ENCODE measurements around the gene FBXW2.
"Not testable (repeated sequence)": the region's sequence is repeated elsewhere in the genome, so short reads cannot be mapped to it uniquely, and the experiment has no call there.

The FBXW2 gene

DNA sequence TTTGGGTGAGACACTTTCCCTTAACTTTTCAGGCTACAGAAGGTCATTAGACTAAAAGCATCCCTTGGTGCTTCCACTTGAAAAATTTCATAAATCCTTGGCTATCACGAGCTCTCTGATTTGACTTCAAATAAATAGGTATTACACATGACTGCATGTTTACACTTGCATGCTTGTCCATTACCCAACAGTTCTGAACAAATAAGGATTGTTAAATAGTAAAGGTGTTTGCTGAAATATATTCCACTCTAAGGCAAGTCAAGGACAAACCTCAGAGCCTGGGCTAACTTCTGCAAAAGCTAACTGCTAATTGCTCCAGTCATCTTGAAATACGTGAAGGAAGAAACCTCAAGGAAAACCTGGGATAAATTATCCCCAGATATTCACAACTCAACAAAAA is 14.5 kb downstream of the FBXW2 start:
- DNase-seq (ENCODE audit: low read depth), result no peak

DNA sequence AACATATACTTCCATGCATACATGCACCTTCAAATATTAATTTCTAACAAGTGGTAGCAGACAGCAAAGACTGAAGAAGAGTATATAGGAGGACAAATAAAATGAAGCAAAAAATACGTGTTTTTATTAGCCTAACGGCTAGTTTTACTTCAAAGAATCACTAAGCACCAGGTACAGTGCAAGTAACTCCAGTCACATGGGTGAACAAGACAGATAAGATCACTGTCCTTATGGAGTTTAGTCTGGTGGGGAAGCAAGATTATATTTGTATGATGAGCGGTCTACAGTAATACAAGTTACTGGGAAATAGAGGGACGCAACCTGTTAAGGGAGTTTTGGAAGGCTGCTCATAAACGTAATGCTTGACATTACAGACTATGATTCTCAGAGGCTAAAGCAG is 16.0 kb downstream of the FBXW2 start:
- no peak for DNase-seq (ENCODE audit: low read depth)

DNA sequence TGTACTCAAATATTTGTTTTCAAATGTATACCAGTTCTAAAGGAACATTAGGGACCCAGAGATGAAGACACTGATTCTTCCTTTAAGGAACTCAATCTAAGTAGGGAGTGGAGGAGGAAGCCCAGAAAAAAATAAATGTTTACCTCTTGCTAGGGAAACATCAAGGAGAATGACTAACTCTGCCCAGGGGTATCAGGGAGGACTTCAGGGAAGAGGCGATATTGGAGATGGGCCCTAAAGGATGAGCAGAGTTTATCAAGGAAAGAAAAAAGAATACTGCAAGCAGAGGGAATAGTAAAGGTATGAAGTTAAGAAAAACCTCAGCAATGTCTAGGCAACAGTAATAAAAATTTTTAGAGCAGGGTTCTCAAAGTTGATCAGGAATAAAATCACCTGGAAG is 16.4 kb downstream of the FBXW2 start:
- no peak for DNase-seq (ENCODE audit: low read depth)

DNA sequence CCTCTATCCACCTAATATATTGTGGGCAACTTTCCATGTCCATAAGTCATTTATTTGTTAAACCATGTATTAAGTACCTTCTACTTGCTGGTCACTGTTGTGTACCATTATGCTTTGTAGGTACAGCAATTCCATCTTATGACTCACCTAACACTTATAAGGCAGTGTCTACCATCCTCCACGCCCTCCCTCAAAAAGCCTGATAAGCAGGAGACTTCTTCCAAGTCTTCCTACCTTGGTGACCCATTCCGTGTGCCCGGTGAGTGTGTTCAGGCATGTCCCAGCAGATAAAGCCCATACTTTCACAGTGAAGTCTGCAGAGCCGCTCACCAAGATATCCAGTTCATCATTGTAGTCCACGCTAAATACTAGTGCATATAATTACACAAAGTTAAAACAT is 17.4 kb downstream of the FBXW2 start:
- DNase-seq (ENCODE audit: low read depth), result no peak

DNA sequence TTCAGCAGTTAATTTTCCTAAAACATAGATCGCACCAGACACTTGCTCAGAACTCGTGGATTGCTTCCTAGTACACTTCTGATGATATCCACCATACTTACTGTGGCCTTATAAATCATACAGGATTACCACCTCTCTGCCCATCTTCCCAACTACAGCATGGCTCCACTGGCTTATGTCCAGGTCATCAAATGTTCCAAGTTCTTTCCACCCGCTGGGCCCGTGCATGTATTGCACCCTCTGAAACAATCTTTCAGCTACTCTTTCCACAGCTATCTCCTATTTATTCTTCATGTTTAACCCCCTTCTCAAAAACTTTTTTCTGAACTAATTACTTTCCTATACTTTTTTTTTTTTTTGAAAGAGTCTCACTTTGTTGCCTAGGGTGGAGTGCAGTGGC is 18.5 kb downstream of the FBXW2 start:
- DNase-seq (ENCODE audit: low read depth), result no peak

DNA sequence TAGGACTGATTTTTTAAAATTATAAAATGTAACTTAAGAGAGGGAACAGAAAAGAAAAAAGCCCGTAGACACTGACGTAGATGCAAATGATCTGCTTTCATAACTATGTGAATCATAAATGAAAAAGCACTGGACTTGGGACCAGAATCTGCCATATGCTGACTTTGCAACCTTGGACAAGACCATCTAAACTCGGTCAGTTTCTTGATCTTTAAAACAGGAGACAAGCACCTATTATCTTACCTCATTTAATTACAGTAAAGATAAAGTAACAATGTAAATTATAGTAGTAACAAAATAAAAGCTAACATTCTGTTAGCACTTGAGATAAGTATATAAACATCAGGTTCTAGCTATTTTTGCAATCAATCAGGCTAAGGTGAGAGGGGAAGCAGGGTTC is 20.0 kb downstream of the FBXW2 start:
- no peak for DNase-seq (ENCODE audit: low read depth)

DNA sequence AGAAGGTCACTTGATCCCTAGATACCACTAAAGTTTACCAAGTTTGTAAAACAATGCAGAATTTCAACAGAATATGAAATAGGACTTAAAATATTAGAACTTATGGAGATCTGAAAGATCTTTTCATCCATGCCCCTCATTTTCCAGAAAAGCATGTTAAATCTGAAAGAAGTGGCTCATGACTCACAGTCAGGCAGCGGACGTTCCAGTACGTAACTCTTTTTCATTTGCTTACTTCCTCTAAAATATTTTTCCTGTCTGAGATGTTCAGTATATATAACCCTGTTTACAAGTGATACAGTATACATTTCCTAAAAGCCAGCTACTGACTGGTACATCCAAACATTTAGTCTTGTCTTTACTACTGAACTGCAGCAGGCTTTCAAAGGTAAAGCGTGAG is 22.3 kb downstream of the FBXW2 start:
- DNase-seq (ENCODE audit: low read depth), result no peak

DNA sequence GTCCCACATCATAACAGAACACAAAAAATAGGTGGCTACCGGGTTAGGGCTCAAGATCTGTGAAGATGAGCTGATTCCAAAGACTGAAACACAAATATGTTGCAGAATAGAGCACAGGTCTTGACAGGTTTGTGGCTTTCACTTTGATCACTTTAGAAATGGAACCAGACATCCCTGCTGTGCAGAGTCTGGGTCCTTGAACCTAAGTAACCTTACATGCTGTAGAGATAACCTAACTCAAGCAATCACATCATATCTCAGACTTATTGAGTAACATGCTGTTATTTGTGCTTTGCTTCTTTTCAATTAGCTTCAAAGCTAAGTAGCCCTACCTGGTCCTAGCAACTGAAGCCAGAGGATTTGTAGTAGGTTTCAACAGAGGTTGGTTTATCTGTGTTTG is 24.3 kb downstream of the FBXW2 start:
- no peak for DNase-seq (ENCODE audit: low read depth)

DNA sequence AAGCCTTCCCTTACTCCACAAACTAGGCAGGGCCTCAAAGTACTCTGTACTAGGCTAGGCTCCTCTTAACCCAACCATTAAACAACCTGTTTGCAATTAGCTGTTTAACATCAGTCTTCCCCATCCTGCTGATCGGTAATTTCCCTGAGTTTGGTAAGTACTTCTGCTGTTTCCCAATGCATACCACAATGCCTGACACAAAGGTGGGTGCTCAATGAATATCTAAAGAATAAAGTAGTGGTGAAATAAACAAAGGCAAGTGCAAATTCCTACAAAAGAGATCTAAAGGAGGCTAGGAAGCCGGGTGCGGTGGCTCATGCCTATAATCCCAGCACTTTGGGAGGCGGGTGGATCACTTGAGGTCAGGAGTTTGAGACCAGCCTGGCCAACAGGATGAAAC is 25.0 kb downstream of the FBXW2 start:
- no peak for DNase-seq (ENCODE audit: low read depth)

DNA sequence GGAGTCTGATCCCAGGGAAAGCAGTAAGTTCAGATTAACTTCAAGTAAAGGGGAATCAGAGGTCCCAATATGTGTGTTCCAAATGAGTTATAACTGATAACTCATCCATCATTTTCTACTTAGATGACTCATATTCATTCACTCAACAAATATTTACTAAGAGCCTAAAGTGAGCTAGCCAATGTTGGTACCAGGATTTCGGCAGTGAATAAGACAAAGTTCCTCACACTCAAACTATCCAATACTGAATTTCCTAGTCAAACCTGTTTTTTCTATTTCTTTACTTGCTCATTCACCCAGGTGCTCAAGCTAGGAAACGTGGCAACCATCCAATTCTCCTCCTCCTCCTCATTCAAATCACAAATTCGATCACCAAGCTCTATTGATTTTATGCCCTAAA is 25.8 kb downstream of the FBXW2 start:
- no peak for DNase-seq (ENCODE audit: low read depth)

DNA sequence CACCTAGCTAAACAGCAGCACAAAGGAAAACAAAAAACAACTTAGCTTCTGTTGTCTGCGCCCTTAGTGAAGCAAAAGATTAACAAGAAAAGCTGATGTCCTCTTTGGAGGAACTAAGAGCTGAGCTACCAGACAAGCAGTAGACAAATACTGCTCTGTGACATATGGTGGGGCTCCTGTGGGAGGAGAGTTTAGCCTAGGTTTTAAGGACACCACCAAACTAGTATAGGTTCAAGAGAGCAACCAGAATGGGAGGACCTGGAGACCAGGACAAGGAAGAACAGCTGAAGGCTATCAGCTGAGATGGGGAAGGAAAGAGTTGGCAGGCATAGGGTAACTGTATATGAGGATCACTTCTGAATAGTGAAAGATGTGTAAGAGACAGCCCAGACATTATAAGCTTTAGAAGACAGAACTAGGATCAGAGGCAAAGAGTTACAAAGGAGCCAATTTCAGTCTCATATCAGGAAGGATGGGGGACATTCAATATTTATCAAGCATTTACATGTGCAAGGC is 27.2 kb downstream of the FBXW2 start:
- DNase-seq (ENCODE audit: low read depth), result no peak

DNA sequence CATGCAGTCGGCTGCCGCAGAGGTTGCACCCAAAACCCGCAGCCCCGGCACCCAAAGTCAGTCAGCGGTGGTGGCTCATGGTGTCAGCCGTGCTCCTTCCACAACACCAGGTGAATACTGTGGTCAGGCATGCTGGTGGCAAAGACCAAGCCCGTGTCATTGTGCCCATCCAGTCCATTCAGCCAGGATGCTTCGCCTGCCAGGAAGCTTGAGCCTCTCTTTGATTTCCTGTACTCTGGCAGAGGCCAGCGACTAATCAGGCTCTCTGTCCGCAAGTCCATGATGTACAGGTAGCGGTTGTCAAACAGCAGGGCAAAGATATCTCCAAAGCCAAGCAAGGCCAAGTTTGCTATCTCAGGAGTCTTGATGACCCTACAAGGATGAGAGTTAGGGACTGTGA is 28.7 kb downstream of the FBXW2 start:
- DNase-seq (ENCODE audit: low read depth), result no peak

DNA sequence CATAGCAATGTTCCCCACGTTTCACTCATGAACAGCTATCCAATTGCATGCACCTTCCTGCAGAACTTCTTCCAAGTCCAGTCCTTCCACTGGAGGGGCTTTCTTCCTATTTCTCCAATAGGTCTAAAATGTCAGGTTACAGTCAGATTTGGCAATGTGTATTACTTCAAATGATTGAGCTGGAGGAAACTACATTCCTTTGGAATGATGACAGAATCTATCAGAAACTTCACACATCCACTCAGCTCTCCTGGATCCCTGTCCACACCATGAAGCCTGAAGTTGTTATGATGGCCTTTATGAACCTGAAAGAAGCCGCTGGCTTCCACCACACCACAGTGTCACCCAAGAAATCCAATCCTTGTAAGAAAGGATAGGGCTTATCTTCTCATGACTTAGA is 32.2 kb downstream of the FBXW2 start:
- DNase-seq (ENCODE audit: low read depth), result no peak

DNA sequence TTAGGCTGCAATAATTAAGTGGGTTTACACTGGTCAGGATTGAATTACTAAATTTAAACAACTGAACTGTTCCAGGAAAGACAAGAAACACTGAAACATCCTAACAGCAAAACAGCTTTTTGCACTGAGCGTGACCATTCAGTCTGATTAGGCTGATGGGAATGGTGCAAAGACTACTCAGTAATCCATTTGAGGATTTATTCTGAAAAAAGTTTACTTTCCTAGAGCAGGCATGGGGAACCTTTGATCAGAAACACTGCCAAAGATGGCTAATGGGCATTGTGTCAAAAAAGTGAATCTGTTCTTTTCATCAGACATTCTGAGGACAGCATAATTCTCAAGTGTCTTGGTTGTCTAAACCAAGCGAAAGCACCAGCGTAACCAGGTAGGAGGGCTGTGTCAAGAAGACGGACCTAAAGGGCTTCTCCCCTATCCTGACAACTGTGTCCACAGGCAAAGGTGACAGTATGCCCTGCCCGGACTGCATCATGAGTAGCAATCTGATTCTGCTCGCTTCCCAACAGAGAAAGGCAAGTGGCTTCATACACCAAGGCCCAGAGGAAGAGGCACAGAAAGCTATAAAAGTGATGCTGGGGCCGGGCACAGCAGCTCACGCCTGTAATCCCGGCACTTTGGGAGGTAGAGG is 33.3 kb downstream of the FBXW2 start:
- DNase-seq (ENCODE audit: low read depth), result no peak

DNA sequence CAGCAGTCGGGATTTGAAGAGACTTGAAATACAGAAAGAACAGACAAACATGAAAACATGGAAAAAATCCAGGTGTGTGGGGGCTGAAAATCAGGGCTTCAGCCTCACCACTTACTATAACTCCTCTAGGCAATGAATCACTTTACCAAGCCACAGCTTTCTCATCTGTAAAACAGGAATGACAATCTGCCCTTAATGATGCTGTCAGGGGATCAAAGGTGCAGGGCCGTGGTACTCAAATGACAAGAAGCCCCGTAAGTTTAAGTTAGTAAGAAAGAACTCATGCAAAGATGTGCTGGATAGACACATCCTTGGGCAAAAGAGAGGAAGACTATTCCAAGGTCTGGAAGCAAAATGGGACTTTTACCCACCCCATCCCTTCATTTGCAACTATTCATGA is 34.7 kb downstream of the FBXW2 start:
- no peak for DNase-seq (ENCODE audit: low read depth)

DNA sequence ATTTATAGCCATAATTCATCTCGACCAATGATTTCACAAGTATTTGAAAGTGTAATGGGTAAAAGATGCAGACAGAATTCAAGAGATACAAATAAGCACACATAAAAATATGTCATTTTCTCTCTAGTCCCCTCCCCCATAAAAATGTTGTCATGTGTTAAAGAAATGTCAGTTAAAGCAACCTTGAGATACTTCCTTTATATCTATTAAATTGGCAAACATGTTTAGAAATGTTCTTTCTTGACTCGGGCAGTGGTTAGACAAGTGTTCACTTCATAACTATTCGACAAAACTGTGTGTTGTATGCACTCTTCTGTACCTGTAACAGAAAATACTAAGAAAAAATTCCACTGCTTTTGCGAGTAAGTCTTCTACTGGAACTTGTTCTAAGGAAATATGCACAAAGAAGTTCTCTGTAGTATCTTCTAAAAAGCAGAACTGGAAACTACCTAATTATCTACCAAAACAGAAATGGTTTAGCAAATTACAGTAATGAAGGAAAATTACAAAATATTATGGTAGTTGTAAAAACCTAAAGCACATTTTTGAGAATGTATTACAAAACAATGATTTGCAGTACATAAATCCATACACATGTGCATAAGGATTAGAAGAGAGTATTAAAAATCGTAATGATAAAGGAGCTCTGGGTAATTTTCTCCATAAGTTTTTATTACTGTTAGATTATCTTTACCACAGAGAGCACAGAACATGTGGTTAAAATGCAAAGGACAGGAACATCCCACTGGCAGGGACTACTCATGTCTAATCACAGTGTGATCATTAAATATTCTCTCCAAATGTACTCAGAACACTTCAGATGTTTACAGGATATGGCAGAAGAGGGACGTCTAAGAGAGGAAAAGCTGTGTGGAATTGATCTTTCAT is 35.9 kb downstream of the FBXW2 start:
- DNase-seq (ENCODE audit: low read depth), result no peak

DNA sequence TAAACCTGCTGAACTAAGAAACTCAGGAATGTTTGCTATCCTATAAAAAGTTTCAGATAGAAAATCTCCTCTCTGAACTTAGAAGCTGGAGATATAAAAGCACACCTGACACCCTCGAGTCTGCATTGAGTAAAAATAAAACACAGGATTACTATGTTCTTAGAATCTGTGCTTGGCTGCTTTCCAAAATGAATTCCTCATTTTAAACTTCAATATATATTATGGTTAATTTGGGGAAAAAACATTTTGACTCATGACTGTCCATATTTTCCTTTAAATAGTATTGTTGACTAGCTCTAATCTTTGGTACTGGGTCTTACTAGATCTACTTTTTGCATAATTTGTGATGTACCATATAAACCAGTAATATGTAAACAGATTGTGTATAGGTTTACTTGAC is 36.7 kb downstream of the FBXW2 start:
- no peak for DNase-seq (ENCODE audit: low read depth)

DNA sequence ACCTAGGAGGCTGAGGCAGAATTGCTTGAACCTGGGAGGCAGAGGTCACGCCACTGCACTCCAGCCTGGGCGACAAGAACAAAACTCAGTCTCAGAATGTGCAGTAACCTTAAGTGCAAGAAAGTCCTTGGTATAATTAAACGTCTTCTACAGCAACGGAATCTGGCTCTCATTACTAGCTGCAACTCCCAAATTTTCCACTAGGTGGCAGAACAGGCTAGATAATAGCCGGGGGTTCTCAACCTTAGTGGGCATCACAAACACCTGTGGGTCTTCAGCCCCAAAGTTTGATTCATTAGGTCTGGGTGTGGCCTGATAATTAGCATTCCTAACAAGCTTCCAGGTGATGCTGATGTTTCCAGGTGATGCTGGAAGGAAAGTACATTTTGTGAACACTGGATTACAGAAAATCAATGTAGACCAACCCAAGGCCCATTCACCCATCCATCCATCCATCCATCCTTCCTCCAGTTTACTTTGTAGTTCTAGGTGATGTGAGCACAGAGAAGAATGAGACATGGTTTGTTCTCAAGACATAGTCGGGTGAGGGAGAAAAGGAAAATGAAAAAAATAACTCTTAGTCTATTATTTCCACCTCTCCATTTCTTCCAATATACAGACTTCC is 37.3 kb downstream of the FBXW2 start:
- DNase-seq (ENCODE audit: low read depth), result peak; percentile 66

DNA sequence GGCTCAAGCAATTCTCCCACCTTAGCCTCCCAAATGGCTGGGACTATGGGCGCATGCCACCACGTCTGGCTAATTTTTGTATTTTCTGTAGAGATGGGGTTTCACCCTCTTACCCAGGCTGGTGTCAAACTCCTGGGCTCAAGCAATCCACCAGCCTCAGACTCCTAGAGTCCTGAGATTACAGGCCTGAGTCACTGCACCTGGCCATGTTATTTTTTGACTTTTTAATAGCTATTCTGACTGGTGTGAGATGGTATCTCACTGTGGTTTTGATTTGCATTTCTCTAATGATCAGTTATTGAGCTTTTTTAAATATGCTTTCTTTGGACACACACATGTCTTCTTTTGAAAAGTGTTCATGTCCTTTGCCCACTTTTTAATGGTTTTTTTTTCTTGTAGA is 38.2 kb downstream of the FBXW2 start:
- DNase-seq (ENCODE audit: low read depth), result no peak

DNA sequence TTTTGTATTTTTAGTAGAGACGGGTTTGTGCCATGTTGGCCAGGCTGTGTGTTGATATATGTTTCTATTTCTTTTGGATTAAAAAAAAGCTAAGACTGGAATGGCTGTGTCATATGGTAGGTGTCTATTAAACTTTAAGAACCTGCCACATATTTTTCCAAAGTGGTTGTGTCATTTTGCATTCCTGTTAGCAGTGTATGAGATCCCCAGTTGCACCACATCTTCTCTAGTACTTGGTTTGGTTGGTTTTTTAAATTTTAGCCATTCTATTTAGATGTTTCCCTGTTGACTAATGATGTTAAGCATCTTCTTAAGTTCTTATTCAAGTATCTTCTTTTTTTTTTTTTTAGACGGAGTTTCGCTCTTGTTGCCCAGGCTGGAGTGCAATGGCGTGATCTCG is 42.8 kb downstream of the FBXW2 start:
- no peak for DNase-seq (ENCODE audit: low read depth)

DNA sequence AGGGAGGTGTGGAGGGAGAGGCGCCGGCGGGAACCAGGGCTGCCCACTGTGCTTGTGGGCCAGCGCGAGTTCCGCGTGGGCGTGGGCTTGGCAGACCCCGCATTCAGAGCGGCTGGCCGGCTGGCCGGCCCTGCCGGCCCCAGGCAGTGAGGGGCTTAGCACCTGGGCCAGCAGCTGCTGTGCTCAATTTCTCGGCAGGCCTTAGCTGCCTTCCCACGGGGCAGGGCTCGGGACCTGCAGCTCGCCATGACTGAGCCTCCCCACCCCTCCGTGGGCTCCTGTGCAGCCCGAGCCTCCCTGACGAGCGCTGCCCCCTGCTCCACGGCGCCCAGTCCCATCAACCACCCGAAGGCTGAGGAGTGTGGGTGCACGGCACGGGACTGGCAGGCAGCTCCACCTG is 46.9 kb downstream of the FBXW2 start:
- DNase-seq (ENCODE audit: low read depth), result not testable (repeated sequence)

DNA sequence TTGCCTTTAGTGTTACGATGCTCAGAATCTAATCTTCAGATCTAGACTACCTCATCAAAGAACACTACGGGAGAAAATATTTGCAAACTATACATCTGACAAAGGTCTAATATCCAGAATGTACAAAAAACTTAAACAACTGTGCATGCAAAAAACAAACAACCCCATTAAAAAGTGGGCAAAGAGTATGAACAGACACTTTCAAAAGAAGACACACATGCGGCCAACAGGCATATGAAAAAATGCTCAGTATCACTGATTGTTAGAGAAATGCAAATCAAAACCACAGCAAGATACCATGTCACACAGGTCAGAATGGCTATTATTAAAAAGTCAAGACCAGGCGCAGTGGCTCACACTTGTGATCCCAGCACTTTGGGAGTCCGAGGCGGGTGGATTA is 47.9 kb downstream of the FBXW2 start:
- DNase-seq (ENCODE audit: low read depth), result no peak

DNA sequence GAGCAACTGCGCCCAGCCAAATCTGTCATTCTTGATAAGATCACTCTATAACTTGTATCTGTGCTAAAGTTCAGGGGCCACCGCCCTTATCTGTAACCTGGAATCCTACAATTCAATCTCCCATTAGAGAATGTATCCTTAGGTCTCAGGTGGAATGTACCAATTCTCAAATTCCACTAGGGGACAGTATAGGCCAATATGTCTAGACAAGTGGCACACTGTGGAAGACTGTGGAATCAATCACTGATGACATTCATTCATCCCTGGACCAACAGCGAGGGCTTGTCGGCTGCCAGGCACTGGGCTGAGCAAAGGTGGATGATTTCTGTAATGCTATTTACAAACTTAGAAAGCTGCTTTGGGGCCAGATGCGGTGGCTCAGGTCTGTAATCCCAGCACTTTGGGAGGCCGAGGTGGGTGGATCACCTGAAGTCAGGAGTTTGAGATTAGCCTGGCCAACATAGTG is 50.2 kb downstream of the FBXW2 start:
- no peak for DNase-seq (ENCODE audit: low read depth)
